ENCODE data around the gene SPDYC.
"Not testable (repeated sequence)": the region's sequence is repeated elsewhere in the genome, so short reads cannot be mapped to it uniquely, and the experiment has no call there.

Gene SPDYC

DNA sequence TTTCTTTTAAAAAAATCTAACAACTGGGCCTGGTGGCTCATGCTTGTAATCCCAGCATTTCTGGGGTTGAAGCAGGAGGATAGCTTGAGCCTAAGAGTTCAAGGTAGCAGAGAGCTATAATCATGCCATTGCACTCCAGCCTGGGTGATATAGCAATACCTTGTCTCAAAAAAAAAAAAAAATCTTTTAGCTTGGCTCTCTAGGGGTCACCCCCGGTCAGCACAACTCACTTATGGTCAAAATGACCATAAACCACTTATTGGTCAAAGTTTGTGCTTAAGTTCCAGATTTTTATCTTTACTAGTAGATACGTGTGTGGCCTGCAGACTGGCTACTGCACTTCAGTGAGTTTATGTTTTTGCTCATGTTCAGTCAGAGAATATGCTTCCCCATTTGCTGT lies 6.3 kb upstream of the SPDYC start:
- no peak for DNase-seq (ENCODE audit: extremely low read depth, low read depth)
- TF ChIP-seq, protein P1, sequence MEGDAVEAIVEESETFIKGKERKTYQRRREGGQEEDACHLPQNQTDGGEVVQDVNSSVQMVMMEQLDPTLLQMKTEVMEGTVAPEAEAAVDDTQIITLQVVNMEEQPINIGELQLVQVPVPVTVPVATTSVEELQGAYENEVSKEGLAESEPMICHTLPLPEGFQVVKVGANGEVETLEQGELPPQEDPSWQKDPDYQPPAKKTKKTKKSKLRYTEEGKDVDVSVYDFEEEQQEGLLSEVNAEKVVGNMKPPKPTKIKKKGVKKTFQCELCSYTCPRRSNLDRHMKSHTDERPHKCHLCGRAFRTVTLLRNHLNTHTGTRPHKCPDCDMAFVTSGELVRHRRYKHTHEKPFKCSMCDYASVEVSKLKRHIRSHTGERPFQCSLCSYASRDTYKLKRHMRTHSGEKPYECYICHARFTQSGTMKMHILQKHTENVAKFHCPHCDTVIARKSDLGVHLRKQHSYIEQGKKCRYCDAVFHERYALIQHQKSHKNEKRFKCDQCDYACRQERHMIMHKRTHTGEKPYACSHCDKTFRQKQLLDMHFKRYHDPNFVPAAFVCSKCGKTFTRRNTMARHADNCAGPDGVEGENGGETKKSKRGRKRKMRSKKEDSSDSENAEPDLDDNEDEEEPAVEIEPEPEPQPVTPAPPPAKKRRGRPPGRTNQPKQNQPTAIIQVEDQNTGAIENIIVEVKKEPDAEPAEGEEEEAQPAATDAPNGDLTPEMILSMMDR (IDR thresholded peaks at IDR 0.05; ENCODE audit: low read depth, low read length) = no peak

DNA sequence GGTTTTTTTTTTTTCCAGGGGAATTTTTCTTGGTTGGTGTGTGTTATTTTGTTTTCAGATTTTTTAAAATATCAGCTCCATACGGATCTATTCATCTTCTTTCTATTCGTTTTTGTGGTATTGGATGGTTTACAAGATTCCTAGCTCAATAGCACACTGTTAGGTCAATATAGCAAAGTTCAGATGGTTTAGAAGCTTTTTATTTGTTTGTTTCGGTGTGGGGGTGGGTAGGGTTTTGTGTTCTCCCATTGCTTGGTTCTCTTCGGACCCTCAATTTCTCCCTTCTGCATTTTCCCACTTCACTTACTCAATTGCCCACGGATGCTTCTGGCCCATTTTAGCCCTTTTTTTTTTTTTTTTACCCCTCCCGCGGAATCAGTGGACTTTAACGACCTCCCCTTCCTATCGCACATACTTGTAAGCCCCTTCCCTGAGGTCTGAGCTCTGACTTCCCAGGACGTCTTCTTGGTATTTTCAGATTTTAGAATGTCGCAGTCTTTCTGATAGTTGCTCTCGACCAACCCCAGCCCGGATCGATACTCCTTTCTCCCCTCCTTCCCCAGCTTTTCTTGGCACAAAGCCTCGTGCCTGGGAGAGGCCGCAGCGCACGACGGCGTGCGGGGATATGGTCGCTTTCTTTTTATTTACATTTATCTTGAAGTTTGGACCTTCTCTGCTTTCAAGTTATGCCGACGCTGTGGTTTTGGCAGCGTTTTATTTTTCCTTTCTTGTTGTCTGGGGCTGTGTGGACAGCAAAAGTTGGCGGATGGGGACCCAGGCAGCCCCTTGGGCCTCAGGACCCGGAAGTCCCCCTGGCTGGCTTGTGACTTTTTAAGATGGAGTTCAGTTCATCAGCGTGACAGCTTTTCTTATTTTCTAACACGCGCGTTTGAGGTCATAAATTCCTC lies 4.4 kb upstream of the SPDYC start:
- TF ChIP-seq, protein P1 (IDR thresholded peaks at IDR 0.05; ENCODE audit: low read depth, low read length) = no peak
- no peak for DNase-seq (ENCODE audit: extremely low read depth, low read depth)

DNA sequence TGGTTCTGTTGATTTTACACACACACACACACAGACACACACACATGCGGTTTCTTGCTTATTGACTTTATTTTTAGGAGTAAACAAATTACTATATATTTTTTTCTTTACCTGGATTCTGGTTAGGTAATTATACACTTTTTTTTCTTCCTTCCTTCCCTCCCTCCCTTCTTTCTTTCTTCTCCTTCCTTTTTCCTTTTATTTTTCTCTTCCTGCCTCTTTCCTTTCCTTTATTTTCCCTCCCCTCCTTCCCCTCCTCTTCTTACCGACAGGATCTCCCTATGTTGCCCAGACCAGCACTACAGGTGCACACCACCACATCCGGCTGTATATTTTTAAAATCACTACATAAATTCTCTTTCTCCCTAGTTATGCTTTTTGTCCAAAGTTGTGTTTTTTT lies 3.1 kb upstream of the SPDYC start:
- TF ChIP-seq, protein P1 (IDR thresholded peaks at IDR 0.05; ENCODE audit: low read depth, low read length) = no peak
- DNase-seq (ENCODE audit: extremely low read depth, low read depth) = no peak

DNA sequence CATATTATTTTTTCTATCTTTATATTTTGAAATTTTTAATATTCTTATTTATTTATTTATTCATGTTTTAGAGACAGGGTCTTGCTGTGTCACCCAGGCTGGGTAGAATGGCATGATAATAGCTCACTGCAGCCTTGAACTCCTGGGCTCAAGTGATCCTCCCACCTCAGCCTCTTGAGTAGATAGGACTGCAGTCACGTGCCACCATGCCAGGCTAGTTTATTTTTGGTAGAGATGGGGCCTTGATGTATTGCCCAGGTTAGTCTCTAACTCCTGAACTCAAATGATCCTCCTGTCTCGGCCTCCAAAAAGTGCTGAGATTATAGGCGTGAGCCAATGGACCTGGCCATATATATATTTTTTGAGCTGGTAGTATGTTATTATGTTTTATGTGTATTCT lies 2.4 kb upstream of the SPDYC start:
- TF ChIP-seq, protein P1 (IDR thresholded peaks at IDR 0.05; ENCODE audit: low read depth, low read length) = no peak

DNA sequence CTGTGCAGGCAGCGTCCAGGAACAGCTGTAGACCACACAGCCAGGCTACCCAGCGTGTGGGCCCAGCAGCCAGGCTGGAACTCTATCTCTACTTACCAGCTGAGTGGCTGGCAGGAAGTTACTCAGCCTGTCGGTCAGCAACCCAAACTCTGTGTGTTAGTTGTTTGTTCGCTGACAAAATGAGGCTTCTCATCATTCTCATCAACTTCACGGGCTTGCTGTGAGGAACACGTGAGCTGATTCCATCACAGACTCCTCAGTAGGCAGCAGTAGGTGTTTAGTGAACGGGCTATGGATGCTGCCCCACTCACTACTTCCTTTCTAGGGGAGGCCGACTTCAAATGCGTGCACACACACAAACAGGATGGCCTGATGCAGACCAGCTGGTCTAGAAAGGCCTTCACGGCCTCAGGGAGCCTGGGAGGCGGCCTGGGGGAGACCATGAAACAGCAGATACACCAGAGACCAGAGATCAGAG lies 830 bp upstream of the SPDYC start:
- DNase-seq (ENCODE audit: extremely low read depth, low read depth) = no peak

More for the DNA sequence above, 2.4 kb upstream of the SPDYC start:
- no peak for DNase-seq (ENCODE audit: extremely low read depth, low read depth)

DNA sequence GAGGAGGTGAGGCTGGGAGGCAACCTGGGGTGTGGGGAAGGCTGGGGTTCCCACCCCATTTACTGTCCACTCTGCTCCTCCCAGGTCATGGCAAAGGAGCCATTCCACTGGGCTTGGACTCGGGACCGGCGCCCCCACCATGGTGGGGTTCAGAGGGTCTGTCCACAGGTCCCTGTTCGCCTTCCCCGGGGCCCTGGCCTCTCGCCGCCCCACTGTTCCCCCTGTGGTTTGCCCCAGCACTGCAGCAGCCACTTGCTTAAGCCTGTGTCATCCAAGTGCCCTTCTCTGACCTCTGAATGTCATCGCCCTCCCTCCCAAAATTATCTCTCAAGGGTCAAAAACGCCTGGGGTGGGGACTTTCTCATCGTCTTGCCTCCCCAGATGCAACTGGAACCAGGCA lies 2.6 kb downstream of the SPDYC start:
- DNase-seq (ENCODE audit: extremely low read depth, low read depth) = no peak
- TF ChIP-seq, protein P1 (IDR thresholded peaks at IDR 0.05; ENCODE audit: low read depth, low read length) = no peak

More for the DNA sequence above, 830 bp upstream of the SPDYC start:
- TF ChIP-seq, protein P1 (IDR thresholded peaks at IDR 0.05; ENCODE audit: low read depth, low read length) = no peak

DNA sequence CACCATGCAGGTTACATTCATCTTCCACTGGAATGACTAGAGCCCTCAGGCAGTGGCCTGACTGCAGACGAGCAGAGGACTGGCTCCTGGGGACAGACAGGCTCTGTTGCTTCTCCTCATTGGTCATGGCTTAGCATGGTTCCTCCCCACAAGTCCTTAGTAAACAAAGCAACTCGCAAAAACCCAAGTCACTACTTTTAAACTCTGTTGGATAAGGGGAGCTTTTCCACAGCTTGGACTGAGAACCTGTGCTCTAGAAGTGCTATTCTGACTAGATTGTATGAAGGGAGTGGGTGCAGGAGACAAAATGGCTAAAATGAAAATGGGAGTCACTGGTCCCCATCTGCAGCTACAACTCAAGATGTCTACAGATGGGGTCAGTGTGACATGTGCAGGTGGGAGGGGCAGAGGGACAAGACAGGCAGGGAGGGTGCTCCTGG lies 4.6 kb downstream of the SPDYC start:
- DNase-seq (ENCODE audit: extremely low read depth, low read depth) = not testable (repeated sequence)
